D721Med (cell line): Measurements from ENCODE around the gene SLC25A12.
A peak's percentile ranks its signal among the peaks of the same experiment; 100 is the strongest.

Experiments
- DNase-seq: peaks from one replicate; pipeline ENCODE4 v3.0.0; 2011; ENCODE audit warnings: low spot score; ENCODE audit not compliant: insufficient read length
- FAIRE-seq: peaks from 2 replicates; lab custom pipeline; 2011; peaks lifted over from hg19 to GRCh38; lab: Jason Lieb, UNC
- CTCF ChIP-seq: IDR thresholded peaks from 2 replicates; pipeline ENCODE4 v1.5.1; 2012; ENCODE audit warnings: mild to moderate bottlenecking, control low read depth; ENCODE audit not compliant: insufficient read depth; ENCODE audit errors: missing control alignments

Gene SLC25A12

GRCh38 chr2:171830039-171830438 lies 64.0 kb downstream of the SLC25A12 start:
- no peak for FAIRE-seq
- no peak for DNase-seq
- no peak for TF ChIP-seq CTCF

DNA sequence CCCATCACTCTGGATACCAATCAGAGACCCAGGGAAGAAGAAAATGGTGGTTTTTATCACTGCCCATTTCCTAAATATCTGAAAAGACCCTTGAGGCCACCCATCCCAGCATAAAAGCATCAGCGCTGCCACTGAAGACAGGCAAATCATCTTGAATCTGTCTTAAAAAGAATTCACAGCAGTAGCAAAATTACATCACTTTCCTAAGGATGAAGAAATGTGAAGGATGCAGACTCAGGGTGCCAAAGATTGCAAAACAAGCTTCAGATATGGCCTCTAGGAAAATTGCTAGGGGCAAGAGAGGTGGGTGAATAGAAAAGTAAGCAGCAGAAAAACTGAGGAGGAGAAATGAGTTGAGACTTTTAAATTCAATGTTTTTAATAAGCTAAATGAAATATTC lies 70.0 kb downstream of the SLC25A12 start:
- no peak for FAIRE-seq
- no peak for DNase-seq
- no peak for TF ChIP-seq CTCF

DNA sequence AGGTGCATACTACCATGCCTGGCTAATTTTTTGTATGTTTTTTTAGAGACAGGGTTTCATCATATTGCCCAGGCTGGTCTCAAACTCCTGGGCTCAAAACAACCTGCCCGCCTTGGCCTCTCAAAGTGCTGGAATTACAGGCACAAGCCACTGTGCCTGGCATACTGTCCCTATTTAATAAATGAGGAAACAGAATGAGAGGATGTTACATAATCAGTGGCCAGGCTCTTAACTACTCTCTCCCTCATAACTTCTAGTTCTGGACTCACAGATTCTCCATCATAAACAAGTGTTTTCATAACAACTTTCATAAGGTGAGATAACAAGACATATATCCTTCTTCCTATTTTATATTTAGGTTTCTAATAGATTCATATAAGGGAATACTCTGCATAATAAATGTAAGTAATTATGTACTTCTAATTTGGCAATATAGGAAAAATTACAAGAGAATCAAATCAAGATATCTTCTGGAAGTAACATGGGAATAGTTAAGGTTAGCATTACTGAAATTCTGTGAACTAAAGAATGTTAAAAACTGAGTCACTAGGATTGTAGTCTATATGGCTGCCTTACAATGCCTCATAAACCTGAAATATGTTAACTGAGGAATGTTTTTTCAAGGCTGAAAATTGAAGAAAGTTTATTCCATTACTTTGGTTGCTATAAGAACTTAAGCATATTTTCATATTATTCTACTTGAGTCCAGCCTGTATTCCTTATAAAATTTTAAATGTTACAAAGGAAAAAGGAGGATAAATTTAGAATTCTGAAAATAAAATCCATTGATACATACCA lies 71.3 kb downstream of the SLC25A12 start:
- no peak for TF ChIP-seq CTCF
- peak; percentile 46 for FAIRE-seq
- DNase-seq = no peak

- FAIRE-seq (no peak), DNase-seq (no peak)
- TF ChIP-seq CTCF = no peak
Observed at GRCh38 chr2:171819453-171819852, 74.6 kb downstream of the SLC25A12 start.

GRCh38 chr2:171814883-171815282 lies 79.2 kb downstream of the SLC25A12 start:
- no peak for TF ChIP-seq CTCF
- DNase-seq (no peak), FAIRE-seq (peak; percentile 95)

- no peak for DNase-seq
- no peak for FAIRE-seq
- no peak for TF ChIP-seq CTCF
Observed at GRCh38 chr2:171814174-171814573, 79.9 kb downstream of the SLC25A12 start.

DNA sequence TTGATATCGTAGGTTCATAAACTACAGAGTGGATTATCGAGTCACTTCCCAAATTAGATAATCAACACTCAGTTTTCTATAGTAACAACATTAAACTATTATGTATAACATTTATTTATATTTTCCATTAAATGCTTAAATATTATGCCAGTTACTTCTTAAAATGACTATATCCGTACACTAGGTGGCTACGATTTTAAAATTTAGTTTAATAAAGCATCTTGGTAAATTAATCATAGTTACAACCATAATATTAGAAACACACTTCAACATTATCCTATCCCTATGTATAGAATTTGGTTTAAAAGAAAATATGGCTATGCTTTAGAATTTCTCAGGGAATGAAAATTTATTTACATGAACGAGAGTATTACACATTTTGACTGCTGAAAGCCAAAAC lies 80.3 kb downstream of the SLC25A12 start:
- TF ChIP-seq CTCF = no peak
- DNase-seq (no peak), FAIRE-seq (peak; percentile 82)
